ENCODE measurements around the gene IL34. TPM values are rescaled to one million over a fixed set of nuclear protein-coding genes. Genes with fewer than 3 reads are reported as not detected.
"Not testable (repeated sequence)": the region's sequence is repeated elsewhere in the genome, so short reads cannot be mapped to it uniquely, and the experiment has no call there.

Gene IL34
- total RNA-seq, 2 donors from 2014 or later = 2.9 to 16.6 TPM

- no peaks in the 10 kb centered on the region for H3K4me1 ChIP-seq (replicated peaks)
Measured at GRCh38 chr16:70632273-70632672, 14.1 kb upstream of the IL34 start.

DNA sequence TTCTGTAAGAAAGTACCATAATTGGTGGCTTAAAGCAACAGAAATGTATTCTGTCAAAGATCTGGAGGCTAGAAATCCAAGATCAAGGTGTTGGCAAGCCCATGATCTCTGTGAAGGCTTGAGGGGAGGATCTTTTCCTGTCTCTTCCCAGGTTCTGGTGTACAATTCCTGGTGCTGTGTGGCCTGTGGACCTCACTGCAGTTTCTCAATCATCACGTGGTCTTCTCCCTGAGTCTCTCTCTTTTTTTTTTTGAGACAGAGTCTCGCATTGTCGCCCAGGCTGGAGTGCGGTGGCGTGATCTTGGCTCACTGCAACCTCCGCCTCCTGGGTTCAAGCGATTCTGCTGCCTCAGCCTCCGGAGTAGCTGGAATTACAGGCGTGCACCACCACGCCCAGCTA is 12.7 kb upstream of the IL34 start:
- H3K27ac ChIP-seq; H3K4me1 ChIP-seq (replicated peaks); H3K36me3 ChIP-seq; H3K9me3 ChIP-seq; H3K27me3 ChIP-seq (replicated peaks; ENCODE audit: insufficient read depth); DNase-seq (ENCODE audit: low spot score); H3K4me3 ChIP-seq; intact Hi-C loops (cut with DNase I): not testable (repeated sequence)
- WGBS = 92% methylated on average over 10 of the region's 10 CpGs

More at GRCh38 chr16:70632273-70632672, 14.1 kb upstream of the IL34 start:
- Histone ChIP-seq H3K9me3 (no peaks in the 10 kb centered on the region), H3K27ac (no peak overlapping the region), H3K36me3 (no peaks in the 10 kb centered on the region), H3K4me3 (no peak overlapping the region), H3K27me3 (replicated peaks; ENCODE audit: insufficient read depth) (no peaks in the 10 kb centered on the region)
- TF ChIP-seq POLR2A (IDR thresholded peaks at IDR 0.05) (no peak), CTCF (IDR thresholded peaks at IDR 0.05) (no peak), POLR2AphosphoS5 (IDR thresholded peaks at IDR 0.05) (no peak)
- WGBS = 96% methylated on average over 5 of the region's 5 CpGs
- intact Hi-C loops (cut with DNase I) = no loop called here
- no peak for DNase-seq (ENCODE audit: low spot score)

GRCh38 chr16:70634861-70635260 is 11.5 kb upstream of the IL34 start:
- no peaks in the 10 kb centered on the region for H3K36me3 ChIP-seq
- intact Hi-C loops (cut with DNase I) = no loop called here
- no peak overlapping the region for H3K27ac ChIP-seq
- 84% methylated on average over 4 of the region's 4 CpGs for WGBS
- no peak for DNase-seq (ENCODE audit: low spot score)
- no peaks in the 10 kb centered on the region for H3K27me3 ChIP-seq (replicated peaks; ENCODE audit: insufficient read depth)
- H3K4me1 ChIP-seq (replicated peaks) = no peaks in the 10 kb centered on the region
- no peaks in the 10 kb centered on the region for H3K9me3 ChIP-seq
- H3K4me3 ChIP-seq = no peak overlapping the region
- TF ChIP-seq POLR2A (IDR thresholded peaks at IDR 0.05) = no peak
- TF ChIP-seq POLR2AphosphoS5 (IDR thresholded peaks at IDR 0.05) = no peak
- no peak for TF ChIP-seq CTCF (IDR thresholded peaks at IDR 0.05)

DNA sequence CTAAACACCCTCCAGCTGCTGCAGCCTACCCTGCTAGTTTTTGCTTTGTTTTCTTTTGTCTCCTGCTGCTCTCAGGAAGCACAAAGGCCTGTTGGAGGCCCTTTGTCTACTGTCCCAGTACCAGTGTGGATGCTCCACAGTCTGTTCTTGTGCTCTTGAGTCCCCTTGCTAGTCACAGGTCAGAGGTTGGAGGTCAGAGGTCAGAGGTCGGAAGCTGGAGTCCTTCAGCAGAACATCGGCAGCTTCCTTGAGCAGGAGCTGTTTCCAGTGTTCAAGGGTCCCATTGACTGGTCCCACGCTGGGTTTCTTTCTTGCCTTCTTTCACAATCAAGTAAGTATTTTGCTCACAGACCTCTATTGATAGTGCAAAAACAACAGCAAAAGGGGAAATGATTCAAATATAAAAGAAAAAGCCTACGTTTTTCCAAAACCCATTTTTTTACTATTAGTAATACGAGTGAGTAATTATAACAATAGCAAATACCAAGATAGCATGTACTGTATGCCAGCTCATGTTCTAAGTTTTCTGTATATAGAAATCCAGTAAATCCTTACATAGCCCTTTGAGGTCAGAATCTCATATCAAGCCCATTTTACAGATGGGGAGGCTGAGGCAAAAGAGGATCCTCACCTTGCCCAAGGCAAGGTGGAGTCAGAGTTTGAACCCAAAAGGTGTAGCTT is 10.9 kb upstream of the IL34 start:
- no peak overlapping the region for H3K27ac ChIP-seq
- no peak overlapping the region for H3K4me3 ChIP-seq
- DNase-seq (ENCODE audit: low spot score) = no peak
- H3K4me1 ChIP-seq (replicated peaks) = no peaks in the 10 kb centered on the region
- H3K9me3 ChIP-seq = no peaks in the 10 kb centered on the region
- no peaks in the 10 kb centered on the region for H3K36me3 ChIP-seq
- TF ChIP-seq POLR2A (IDR thresholded peaks at IDR 0.05) = no peak
- no peak for TF ChIP-seq CTCF (IDR thresholded peaks at IDR 0.05)
- TF ChIP-seq POLR2AphosphoS5 (IDR thresholded peaks at IDR 0.05) = no peak
- intact Hi-C loops (cut with DNase I) = no loop called here
- H3K27me3 ChIP-seq (replicated peaks; ENCODE audit: insufficient read depth) = no peaks in the 10 kb centered on the region
- WGBS = 73% methylated on average over 5 of the region's 5 CpGs

- H3K27ac ChIP-seq = no peak overlapping the region
- DNase-seq (ENCODE audit: low spot score) = no peak
Measured at GRCh38 chr16:70638814-70639792, 7.3 kb upstream of the IL34 start.

More at GRCh38 chr16:70638814-70639792, 7.3 kb upstream of the IL34 start:
- Histone ChIP-seq H3K27me3 (replicated peaks; ENCODE audit: insufficient read depth) (no peaks in the 10 kb centered on the region), H3K36me3 (no peaks in the 10 kb centered on the region), H3K4me1 (replicated peaks) (no peaks in the 10 kb centered on the region), H3K4me3 (no peak overlapping the region), H3K9me3 (no peaks in the 10 kb centered on the region)
- TF ChIP-seq CTCF (IDR thresholded peaks at IDR 0.05) (no peak), POLR2A (IDR thresholded peaks at IDR 0.05) (no peak), POLR2AphosphoS5 (IDR thresholded peaks at IDR 0.05) (no peak)
- intact Hi-C loops (cut with DNase I) = no loop called here
- 67% methylated on average over 18 of the region's 18 CpGs for WGBS

Data from prostate gland (tissue), 2 donors.